IPS-20b (cell line): Measurements from ENCODE around the gene NOP16.

Experiments used
- H3K27ac ChIP-seq: one replicate; pipeline ENCODE4 v1.5.1; 2013; ENCODE audit warnings: low read length
- H3K27me3 ChIP-seq: 2 replicates; pipeline ENCODE4 v1.6.1; 2013; ENCODE audit warnings: mild to moderate bottlenecking, low read length, inconsistent platforms; ENCODE audit not compliant: insufficient read depth
- H3K36me3 ChIP-seq: 2 replicates; pipeline ENCODE4 v1.6.1; 2013; ENCODE audit warnings: low read depth, mild to moderate bottlenecking, inconsistent platforms, low read length, moderate library complexity; ENCODE audit not compliant: insufficient read depth
- H3K4me1 ChIP-seq: 2 replicates; pipeline ENCODE4 v1.6.1; 2013; ENCODE audit warnings: mild to moderate bottlenecking, control low read depth, inconsistent platforms, low read length, moderate library complexity; ENCODE audit not compliant: insufficient read depth
- H3K4me3 ChIP-seq: 2 replicates; pipeline ENCODE4 v1.5.1; 2013; ENCODE audit warnings: mild to moderate bottlenecking, low read length, inconsistent platforms
- H3K9ac ChIP-seq: 2 replicates; pipeline ENCODE4 v1.6.1; 2013; ENCODE audit warnings: low read depth, mild to moderate bottlenecking, inconsistent platforms, low read length, moderate library complexity
- H3K9me3 ChIP-seq: 2 replicates; pipeline ENCODE4 v1.6.1; 2013; ENCODE audit warnings: mild to moderate bottlenecking, low read depth, low read length, inconsistent platforms; ENCODE audit not compliant: insufficient read depth

NOP16 gene

GRCh38 chr5:176382721-176383120 is 5.7 kb downstream of the NOP16 start:
- Histone ChIP-seq H3K27ac (no peak overlapping the region), H3K4me1 (peaks cover 3% of the 10 kb centered on the region; the same call in 1 of the 2 replicates), H3K36me3 (peaks cover 70% of the 10 kb centered on the region), H3K9me3 (no peaks in the 10 kb centered on the region), H3K4me3 (no peak overlapping the region), H3K27me3 (no peaks in the 10 kb centered on the region), H3K9ac (no peak overlapping the region)

DNA sequence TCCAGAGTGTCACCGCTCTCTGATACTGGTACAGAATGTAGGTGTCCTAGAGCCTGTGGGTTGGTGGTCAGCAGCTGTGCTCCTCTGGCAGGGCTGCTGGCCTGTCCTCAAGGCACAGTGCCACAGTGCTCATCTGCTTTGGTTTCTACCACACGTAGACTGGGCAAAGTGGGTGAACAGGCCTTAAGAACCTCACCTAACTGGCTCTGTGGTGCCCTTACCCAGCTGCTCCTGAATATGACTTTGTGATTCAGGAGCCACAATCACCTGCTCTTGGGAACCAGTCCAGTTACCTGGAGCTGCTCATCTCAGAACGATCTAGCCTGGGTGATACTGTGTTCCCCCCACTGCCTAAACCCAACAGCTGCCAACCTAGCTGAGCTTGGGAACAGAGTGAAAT is 6.4 kb downstream of the NOP16 start:
- H3K4me1 ChIP-seq, result no peaks in the 10 kb centered on the region; the same call in 1 of the 2 replicates
- H3K9me3 ChIP-seq, result no peaks in the 10 kb centered on the region
- no peaks in the 10 kb centered on the region for H3K27me3 ChIP-seq
- H3K9ac ChIP-seq, result no peak overlapping the region
- peaks cover 66% of the 10 kb centered on the region for H3K36me3 ChIP-seq
- no peak overlapping the region for H3K27ac ChIP-seq
- no peak overlapping the region for H3K4me3 ChIP-seq

DNA sequence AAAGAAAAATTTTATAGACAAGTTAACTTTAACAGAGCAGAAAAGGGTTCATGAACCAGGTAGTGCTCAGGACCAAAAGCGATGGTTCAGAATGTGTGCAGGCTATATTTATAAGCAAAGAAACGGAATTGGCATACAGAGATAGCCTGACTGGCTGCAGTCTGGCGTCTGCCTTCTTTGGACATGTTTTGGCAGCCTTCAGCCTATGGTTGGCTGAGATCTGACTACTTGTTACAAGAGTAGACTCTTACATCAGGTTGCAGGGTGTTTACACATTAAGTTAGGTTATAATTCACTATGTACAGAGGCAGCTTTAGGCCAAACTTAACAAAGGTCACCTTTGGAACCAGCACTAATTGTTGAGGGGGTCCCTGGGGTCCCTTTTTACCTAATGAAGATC is 7.0 kb downstream of the NOP16 start:
- H3K9ac ChIP-seq, result no peak overlapping the region
- H3K36me3 ChIP-seq, result peaks cover 61% of the 10 kb centered on the region
- no peak overlapping the region for H3K27ac ChIP-seq
- H3K4me1 ChIP-seq, result no peaks in the 10 kb centered on the region
- H3K27me3 ChIP-seq, result no peaks in the 10 kb centered on the region
- H3K9me3 ChIP-seq, result no peaks in the 10 kb centered on the region
- no peak overlapping the region for H3K4me3 ChIP-seq

- H3K9me3 ChIP-seq, result no peaks in the 10 kb centered on the region
- H3K9ac ChIP-seq, result no peak overlapping the region
- H3K4me1 ChIP-seq, result no peaks in the 10 kb centered on the region
- H3K36me3 ChIP-seq, result peaks cover 45% of the 10 kb centered on the region
- no peaks in the 10 kb centered on the region for H3K27me3 ChIP-seq
- H3K27ac ChIP-seq, result no peak overlapping the region
- H3K4me3 ChIP-seq, result no peak overlapping the region
These were observed 8.5 kb downstream of the NOP16 start for GRCh38 chr5:176379881-176380280.

DNA sequence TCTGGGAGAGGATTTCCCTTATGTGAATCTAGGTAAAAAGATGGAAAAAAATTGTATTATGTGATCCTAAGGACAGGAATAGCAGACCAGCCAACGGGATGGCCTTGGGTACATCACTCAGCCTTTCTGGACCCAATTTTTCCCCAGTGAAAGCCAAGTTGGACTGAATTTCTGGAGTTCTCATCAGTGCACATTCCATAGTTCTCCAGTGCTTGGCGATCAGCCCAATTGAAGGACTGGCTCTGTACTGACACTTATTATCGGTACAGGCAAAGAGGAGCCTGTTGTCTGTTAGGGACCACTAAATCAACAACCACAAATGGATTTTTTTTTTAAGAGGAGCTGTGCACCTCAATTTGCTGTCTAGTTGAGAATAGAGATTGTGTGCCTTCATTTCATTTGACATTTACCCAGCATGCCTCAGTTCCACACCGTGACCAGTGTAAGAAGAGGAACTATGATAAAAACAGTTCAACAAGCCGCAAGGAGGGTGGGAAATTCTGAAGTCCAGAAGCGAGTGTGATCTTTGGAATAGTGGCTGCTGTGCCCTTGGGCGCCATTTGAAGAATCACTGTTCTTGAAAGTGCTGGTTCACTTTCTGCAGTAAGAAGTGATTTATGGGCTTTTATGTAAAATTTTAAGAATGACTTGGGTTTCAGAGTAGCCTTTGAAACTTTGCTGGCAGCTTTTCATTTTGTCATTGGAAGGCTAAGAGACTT is 15.1 kb downstream of the NOP16 start:
- Histone ChIP-seq H3K9me3 (no peaks in the 10 kb centered on the region), H3K4me1 (no peaks in the 10 kb centered on the region), H3K9ac (no peak overlapping the region), H3K4me3 (no peak overlapping the region), H3K36me3 (peaks cover 8% of the 10 kb centered on the region; the same call in 1 of the 2 replicates), H3K27me3 (no peaks in the 10 kb centered on the region), H3K27ac (no peak overlapping the region)

DNA sequence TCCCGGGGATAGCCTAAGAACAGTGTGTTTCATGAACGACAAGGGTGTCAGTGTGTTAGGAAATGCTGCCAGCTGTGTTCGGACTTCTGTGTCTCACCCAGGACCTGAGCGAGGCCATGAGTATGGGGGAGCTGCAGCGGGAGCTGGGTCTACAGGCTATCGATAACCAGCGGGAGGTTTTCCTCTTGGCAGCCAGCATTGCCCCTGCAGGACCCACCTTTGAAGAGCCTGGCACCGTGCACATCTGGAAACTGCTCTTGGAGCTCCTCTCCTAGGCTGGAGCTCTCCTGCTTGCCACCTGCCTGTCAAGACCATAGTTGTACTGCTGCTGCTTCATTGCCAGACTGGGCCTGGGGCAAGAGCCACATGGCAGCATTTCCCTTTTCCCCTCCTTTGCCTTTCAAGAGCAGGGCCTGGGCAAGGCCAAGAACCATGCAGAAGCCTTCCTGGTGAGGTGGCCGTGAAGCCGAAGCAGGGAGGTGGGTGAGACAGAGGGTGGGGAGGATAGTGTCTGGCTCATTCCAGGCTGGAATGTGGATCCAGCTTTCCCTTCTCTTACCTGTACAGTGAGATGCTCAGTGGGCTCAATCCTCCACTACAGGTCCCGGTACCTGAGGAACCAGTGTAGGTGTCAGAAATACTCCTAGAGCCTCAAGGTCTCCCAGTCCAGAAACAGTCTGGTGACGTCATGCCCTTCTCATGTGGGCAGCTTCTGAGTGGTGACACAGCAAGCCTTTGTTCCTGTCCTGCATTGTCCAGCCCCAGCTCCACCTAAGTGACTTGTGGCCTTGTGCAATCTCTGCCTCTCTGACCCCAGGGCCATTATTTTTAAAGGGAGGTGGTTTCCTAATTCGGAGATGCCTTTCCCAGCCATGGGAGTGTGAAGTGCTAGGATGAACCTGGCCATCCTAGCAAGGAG is 16.5 kb downstream of the NOP16 start:
- no peak overlapping the region for H3K27ac ChIP-seq
- H3K36me3 ChIP-seq, result peaks cover 8% of the 10 kb centered on the region; the same call in 1 of the 2 replicates
- H3K9me3 ChIP-seq, result no peaks in the 10 kb centered on the region
- H3K9ac ChIP-seq, result no peak overlapping the region
- H3K4me1 ChIP-seq, result no peaks in the 10 kb centered on the region
- H3K27me3 ChIP-seq, result peaks cover 13% of the 10 kb centered on the region
- no peak overlapping the region for H3K4me3 ChIP-seq

DNA sequence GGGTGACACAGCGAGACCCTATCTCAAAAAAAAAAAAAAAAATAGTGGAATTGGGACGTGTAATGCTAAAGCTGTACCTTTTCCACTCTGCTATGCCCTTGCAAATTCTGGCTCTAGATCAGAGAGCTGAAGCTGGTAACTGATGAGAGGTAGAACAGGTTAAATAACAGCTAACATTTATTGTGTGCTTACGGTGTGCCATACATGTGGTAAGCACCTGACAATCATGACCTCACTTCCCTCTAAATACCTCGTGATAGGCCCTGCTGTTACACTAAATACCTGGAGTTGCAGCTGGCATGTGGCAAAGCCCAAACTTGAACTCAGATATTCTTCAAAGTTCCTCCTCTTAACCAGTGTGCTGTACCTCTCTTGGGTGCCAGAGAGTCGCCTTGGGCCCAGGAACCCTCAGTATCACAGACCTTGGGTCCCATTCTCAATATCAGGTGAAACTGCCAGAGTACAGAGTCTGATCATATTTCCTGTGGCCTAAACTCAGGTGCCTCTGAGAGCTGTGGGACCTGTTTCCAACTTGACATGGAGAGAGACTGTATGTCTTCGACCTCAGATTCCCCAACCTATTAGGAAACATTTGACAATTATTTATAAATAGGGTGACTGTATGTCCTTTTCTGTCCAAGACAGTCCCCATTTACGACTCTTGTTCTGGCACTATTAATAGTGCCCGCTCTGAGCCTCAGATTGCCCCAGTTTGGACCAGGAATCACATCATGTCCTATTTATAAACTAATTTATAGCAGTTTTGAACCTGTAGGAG is 18.3 kb downstream of the NOP16 start:
- H3K27ac ChIP-seq, result no peak overlapping the region
- H3K27me3 ChIP-seq, result peaks cover 31% of the 10 kb centered on the region
- H3K4me1 ChIP-seq, result no peaks in the 10 kb centered on the region
- no peaks in the 10 kb centered on the region for H3K9me3 ChIP-seq
- H3K36me3 ChIP-seq, result peaks cover 8% of the 10 kb centered on the region; the same call in 1 of the 2 replicates
- H3K9ac ChIP-seq, result no peak overlapping the region
- no peak overlapping the region for H3K4me3 ChIP-seq

DNA sequence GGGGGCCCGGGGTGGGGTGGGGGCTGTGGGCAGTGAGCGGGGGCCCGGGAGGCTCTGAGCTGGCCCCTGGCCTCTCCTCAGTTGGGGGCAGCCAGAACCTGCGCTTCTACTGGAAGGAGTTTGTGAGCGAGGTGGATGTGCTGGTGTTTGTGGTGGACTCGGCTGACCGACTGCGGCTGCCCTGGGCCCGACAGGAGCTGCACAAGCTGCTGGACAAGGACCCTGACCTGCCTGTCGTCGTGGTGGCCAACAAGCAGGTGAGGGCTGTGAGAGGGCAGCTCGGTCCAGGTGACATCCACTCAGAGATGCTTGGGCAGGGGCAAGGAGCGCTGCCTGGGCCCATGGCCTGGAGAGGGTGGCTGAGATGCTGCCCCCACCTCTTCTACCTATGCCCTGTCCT is 19.7 kb downstream of the NOP16 start:
- no peaks in the 10 kb centered on the region for H3K9me3 ChIP-seq
- H3K4me3 ChIP-seq, result no peak overlapping the region
- H3K27me3 ChIP-seq, result peaks cover 45% of the 10 kb centered on the region
- H3K27ac ChIP-seq, result no peak overlapping the region
- H3K4me1 ChIP-seq, result no peaks in the 10 kb centered on the region
- H3K9ac ChIP-seq, result no peak overlapping the region
- H3K36me3 ChIP-seq, result peaks cover 8% of the 10 kb centered on the region; the same call in 1 of the 2 replicates

DNA sequence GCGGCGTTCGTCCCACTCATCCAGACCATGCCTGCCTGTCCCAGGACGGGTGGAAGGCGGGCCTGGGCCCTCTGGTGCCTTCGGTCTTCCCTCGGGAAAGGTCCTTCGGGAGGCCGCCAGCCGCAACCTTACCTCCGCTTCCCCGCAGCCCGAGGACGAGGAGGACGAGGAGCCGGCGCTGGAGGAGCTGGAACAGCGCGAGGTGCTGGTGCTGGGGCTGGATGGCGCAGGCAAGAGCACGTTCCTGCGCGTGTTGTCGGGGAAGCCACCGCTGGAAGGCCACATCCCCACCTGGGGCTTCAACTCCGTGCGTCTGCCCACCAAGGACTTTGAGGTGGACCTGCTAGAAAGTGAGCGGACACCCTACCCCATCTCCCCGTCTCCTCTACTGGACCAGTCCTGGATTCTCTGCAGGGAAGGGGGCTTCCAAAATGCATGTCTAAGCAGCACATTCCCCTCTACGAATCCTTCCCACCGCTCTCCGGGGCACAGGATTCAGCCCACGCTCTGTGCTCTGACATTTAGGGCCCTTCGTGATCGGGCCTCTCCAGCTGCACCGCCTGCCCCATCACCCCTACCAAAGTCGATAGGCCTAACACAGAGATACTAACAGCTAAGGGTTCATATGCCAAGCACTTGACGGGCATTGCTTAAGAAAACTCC is 22.0 kb downstream of the NOP16 start:
- no peaks in the 10 kb centered on the region for H3K4me1 ChIP-seq
- H3K9ac ChIP-seq, result peak overlapping the region; percentile 43
- H3K4me3 ChIP-seq, result peak overlapping the region; percentile 74
- no peaks in the 10 kb centered on the region for H3K9me3 ChIP-seq
- peaks cover 65% of the 10 kb centered on the region for H3K27me3 ChIP-seq
- no peak overlapping the region for H3K27ac ChIP-seq
- no peaks in the 10 kb centered on the region for H3K36me3 ChIP-seq

DNA sequence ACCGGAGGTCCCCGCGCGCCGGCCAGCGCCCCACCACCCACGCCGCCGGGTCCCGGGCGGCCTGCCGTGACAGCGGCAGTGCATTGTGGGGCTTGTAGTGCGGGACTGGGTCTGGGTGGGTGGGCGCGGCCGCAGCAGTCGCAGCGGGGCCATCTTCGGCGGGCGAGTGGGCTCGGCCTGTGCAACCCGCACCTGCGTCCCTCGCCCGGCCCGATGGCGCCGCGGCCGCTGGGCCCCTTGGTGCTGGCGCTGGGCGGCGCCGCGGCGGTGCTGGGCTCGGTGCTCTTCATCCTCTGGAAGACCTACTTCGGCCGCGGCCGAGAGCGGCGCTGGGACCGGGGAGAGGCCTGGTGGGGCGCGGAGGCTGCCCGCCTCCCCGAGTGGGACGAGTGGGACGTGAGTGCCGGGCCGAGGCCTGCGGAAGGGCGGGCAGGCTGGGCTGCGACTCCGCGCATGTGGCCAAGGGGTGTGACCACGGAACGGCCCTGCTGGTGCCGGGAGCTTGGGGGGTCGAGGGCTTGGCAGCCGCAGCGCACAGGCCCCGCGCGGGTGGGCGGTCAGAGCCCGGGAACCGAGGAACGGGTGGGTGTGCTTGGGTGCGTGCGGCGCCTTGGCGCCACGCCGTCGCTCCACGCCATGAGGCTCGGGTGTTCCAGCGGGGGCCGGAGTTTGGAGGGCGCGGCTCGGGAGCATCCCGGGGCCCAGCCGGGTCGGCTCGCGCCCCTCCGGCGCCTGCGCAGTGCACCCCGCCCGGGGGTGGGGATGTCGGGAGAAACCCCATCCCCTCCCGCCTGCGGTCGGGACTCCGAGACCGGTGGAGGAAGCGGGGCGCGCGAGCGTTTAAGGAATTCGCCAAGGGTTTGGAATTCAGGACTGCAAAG is 22.8 kb downstream of the NOP16 start, which contains the start of gene ARL10:
TSS of gene ARL10 (plus strand) at position 137 of the 881 bp plus-strand sequence. CDS start at position 214, 77 bp downstream.
- Histone ChIP-seq H3K4me1 (no peaks in the 10 kb centered on the region), H3K27ac (no peak within 1 kb of the TSS)

More for the DNA sequence above, 22.8 kb downstream of the NOP16 start, which contains the start of gene ARL10:
- Histone ChIP-seq H3K4me3 (peak within 1 kb of the TSS; percentile 74), H3K9ac (peak within 1 kb of the TSS; percentile 43), H3K36me3 (no peaks in the 10 kb centered on the region), H3K27me3 (peaks cover 65% of the 10 kb centered on the region), H3K9me3 (no peaks in the 10 kb centered on the region)
